Lower lobe of right lung (tissue), 2 donors: Measurements from ENCODE around the gene LGALS7. TPM values are rescaled to one million over a fixed set of nuclear protein-coding genes. Genes with fewer than 3 reads are reported as not detected.
"Not testable (repeated sequence)": the region's sequence is repeated elsewhere in the genome, so short reads cannot be mapped to it uniquely, and the experiment has no call there.

Experiments used
- ATAC-seq, 2 donors: fragments of 200-7000 bp; cut with Tn5 transposase; one replicate each; pipeline ENCODE4 v1.9.1; 2020 to 2022; ENCODE audit warnings: mild to moderate bottlenecking in 2 of 2, moderate library complexity in 2 of 2
- DNase-seq: peaks from one replicate; pipeline ENCODE4 v3.0.0-alpha.2; 2020
- H3K27ac ChIP-seq: fragments of 200-600 bp; one replicate; pipeline ENCODE4 v1.8.0; 2022
- H3K27me3 ChIP-seq: fragments of 200-600 bp; one replicate; pipeline ENCODE4 v1.8.0; 2022; ENCODE audit warnings: low read depth
- H3K36me3 ChIP-seq: fragments of 200-600 bp; one replicate; pipeline ENCODE4 v1.8.0; 2022; ENCODE audit warnings: mild to moderate bottlenecking
- H3K4me1 ChIP-seq: fragments of 200-600 bp; one replicate; pipeline ENCODE4 v1.8.0; 2022
- H3K4me3 ChIP-seq: fragments of 200-600 bp; one replicate; pipeline ENCODE4 v1.8.0; 2022; ENCODE audit warnings: mild to moderate bottlenecking
- H3K9me3 ChIP-seq: fragments of 200-600 bp; one replicate; pipeline ENCODE4 v1.8.0; 2022
- intact Hi-C: fragments of 100-400 bp; cut with DNase I; formaldehyde crosslinking; loops from one replicate; pipeline ENCODE4 v1.11.0; 2022
- total RNA-seq: library from RNA; stranded (reverse); fragmentation: NEBNext Ultra II Directional; extraction: Animal tissue kit (Norgen Biotek cat#: 25700); gene quantifications from one replicate; pipeline ENCODE4 v1.2.1, GENCODE V29; 2021
- TF ChIP-seq, protein P1 (sequence below): fragments of 200-600 bp; IDR thresholded peaks from one replicate; pipeline ENCODE4 v1.8.0; 2022; ENCODE audit warnings: antibody characterized with exemption, mild to moderate bottlenecking
- donor health status: DM: no; HTN: yes; CAD: no; lungs with severe emphysema.

The LGALS7 gene
- total RNA-seq, 1 donor from 2014 or later: not detected

DNA sequence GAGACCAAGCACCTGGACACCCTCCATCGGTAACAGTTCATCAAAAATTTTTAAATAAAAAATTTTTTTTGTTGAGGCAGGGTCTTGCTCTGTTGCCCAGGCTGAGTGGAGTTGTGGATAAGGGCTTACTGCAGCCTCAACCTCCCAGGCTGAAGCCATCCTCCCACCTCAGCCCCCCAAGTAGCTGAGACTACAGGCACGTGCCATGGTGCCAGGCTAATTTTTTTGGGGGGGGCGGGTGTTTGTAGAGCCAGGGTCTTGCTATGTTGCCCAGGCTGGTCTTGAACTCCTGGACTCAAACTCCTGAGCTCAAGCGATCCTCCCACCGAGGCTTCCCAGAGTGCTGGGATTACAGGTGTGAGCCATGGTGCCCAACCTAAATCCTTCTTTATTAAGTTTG lies 20.4 kb upstream of the LGALS7 start:
- Histone ChIP-seq H3K4me3 (no peak overlapping the region), H3K9me3 (no peaks in the 10 kb centered on the region), H3K27ac (no peak overlapping the region), H3K36me3 (no peaks in the 10 kb centered on the region), H3K4me1 (peaks cover 8% of the 10 kb centered on the region), H3K27me3 (no peaks in the 10 kb centered on the region)
- DNase-seq (no peak), ATAC-seq (no peak)
- TF ChIP-seq, protein P1, sequence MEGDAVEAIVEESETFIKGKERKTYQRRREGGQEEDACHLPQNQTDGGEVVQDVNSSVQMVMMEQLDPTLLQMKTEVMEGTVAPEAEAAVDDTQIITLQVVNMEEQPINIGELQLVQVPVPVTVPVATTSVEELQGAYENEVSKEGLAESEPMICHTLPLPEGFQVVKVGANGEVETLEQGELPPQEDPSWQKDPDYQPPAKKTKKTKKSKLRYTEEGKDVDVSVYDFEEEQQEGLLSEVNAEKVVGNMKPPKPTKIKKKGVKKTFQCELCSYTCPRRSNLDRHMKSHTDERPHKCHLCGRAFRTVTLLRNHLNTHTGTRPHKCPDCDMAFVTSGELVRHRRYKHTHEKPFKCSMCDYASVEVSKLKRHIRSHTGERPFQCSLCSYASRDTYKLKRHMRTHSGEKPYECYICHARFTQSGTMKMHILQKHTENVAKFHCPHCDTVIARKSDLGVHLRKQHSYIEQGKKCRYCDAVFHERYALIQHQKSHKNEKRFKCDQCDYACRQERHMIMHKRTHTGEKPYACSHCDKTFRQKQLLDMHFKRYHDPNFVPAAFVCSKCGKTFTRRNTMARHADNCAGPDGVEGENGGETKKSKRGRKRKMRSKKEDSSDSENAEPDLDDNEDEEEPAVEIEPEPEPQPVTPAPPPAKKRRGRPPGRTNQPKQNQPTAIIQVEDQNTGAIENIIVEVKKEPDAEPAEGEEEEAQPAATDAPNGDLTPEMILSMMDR: no peak
- intact Hi-C loops: no loop called here

DNA sequence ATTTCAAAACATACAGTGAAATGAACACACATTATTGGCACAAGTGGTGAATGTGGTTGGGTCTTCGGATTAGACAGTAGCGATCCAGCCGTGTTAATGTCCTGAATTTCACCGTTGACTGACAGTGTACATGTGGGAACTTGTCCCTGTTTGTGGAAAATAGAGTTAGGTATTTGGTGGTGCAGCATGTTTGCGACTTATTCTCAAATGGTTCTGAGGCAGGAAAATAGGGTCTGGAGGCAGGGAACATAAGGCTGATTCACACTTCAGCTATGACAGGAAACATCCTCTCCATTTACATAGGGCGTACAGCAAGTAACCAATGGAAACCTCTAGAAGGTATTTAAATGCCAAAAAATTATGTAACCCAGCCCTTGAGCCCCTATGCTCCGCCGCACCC lies 19.9 kb upstream of the LGALS7 start:
- intact Hi-C loops: no loop called here
- H3K4me3 ChIP-seq: no peak overlapping the region
- H3K27ac ChIP-seq: peak overlapping the region; percentile 58
- H3K9me3 ChIP-seq: no peaks in the 10 kb centered on the region
- no peak for ATAC-seq
- H3K4me1 ChIP-seq: peaks cover 8% of the 10 kb centered on the region
- no peaks in the 10 kb centered on the region for H3K27me3 ChIP-seq
- no peak for DNase-seq
- H3K36me3 ChIP-seq: no peaks in the 10 kb centered on the region
- TF ChIP-seq, protein P1: no peak

DNA sequence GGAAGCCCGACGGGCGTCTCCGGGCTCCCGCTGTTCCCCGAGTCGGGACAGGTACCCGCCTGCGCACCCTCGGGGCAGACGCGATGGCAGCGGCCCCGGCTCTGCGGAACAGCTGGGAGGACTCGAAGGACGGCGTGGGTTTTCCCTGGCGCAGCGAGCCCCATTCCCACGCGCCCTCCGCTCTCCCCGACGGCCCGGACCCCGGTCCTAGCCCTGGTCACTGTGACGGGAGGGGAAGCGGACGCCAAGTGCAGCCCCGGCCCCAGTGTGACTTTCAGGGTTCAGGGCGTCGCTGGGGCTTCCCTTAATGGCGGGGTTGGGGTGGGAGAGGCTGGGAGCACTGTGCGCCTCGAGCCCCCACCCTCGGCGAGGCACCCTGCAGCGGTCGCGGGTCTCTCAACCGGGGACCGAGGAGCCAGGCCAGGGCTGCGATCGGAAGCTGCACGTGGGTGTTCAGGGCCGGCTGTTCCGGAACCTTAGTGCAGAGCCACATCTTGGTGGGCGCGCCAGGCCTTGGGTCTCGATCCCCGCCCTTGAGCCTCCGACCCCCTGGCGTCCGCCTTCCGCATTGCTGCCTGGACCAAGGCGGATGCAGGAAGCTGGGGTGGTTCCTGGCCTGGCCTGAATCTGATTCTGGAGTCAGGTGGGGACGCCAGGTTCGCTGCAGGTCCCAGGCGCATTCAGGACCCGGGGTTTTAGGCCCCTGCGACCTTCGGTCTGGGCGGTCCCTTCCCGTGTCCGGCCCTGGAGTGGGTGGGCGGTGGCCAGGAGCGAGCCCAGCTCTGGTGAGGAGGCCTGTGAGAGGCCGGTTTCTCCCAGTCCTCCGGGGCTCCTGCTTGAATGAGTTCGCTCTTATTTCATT lies 19.2 kb upstream of the LGALS7 start:
- no peaks in the 10 kb centered on the region for H3K9me3 ChIP-seq
- DNase-seq (peak; percentile 76), ATAC-seq (peak; percentile 34 to 65)
- no peaks in the 10 kb centered on the region for H3K36me3 ChIP-seq
- no peaks in the 10 kb centered on the region for H3K27me3 ChIP-seq
- TF ChIP-seq, protein P1: peak; percentile 59
- peak overlapping the region; percentile 58 for H3K27ac ChIP-seq
- intact Hi-C loops: no loop called here
- peaks cover 8% of the 10 kb centered on the region for H3K4me1 ChIP-seq
- peak overlapping the region; percentile 45 for H3K4me3 ChIP-seq

DNA sequence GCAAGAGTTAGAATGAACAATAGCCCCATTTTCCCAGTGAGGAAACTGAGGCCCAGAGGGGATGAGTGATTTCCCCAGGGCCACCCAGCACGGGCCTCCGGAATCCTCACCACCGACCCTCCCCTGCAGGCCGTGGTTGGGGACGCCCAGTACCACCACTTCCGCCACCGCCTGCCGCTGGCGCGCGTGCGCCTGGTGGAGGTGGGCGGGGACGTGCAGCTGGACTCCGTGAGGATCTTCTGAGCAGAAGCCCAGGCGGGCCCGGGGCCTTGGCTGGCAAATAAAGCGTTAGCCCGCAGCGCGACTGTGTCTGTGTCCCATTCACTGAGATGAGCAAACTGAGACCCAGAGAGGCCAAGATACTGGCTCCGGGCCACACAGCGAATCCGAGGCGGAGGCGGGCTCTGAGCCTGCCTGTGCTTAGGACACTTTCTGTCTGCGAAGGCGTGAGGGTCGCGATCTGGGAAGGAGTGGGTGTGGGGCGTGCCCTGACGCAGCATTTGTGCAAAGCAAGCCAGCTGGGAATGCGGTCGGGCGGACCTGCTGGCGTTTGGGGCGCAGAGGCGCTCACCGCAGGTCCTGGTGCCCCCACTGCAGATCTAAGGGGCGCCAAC lies 18.2 kb upstream of the LGALS7 start:
- peak overlapping the region; percentile 37 for H3K4me3 ChIP-seq
- DNase-seq: not testable (repeated sequence)

GRCh38 chr19:38790507-38791403 lies 17.4 kb upstream of the LGALS7 start:
- H3K27me3 ChIP-seq, DNase-seq, H3K27ac ChIP-seq, H3K4me1 ChIP-seq, H3K9me3 ChIP-seq, intact Hi-C loops, H3K36me3 ChIP-seq: not testable (repeated sequence)
- H3K4me3 ChIP-seq: peak overlapping the region; percentile 37
- ATAC-seq: peak; percentile 2 to 53

More for the DNA sequence above, 18.2 kb upstream of the LGALS7 start:
- H3K9me3 ChIP-seq, H3K27ac ChIP-seq, H3K4me1 ChIP-seq, intact Hi-C loops, H3K36me3 ChIP-seq, H3K27me3 ChIP-seq: not testable (repeated sequence)
- peak; percentile 94 to 96 for ATAC-seq

- H3K4me3 ChIP-seq: no peak within 1 kb of the TSS
- H3K36me3 ChIP-seq: no peaks in the 10 kb centered on the region
- peak; percentile 25 for DNase-seq
- TF ChIP-seq, protein P1: no peak
- H3K4me1 ChIP-seq: peaks cover 8% of the 10 kb centered on the region
- H3K27me3 ChIP-seq: no peaks in the 10 kb centered on the region
- H3K27ac ChIP-seq: no peak within 1 kb of the TSS
- intact Hi-C loops: no loop called here
- no peak for ATAC-seq
- no peaks in the 10 kb centered on the region for H3K9me3 ChIP-seq
These were observed 15.3 kb upstream of the LGALS7 start, which contains the start of gene LGALS7B for GRCh38 chr19:38788478-38789243. LGALS7B (plus strand) TSS chr19:38789200; CDS start chr19:38789227, 27 bp downstream.
